Metanephros (tissue), 1 donor: ENCODE results near the gene TRAF1. TPM values are rescaled to one million over a fixed set of nuclear protein-coding genes. Genes with fewer than 3 reads are reported as not detected.

Experiments used
- total RNA-seq: library from RNA; depleted of rRNA; stranded (reverse); fragments of >200 nt; gene quantifications from one replicate; pipeline ENCODE4 v1.2.3, GENCODE V29; 2014

The TRAF1 gene, protein sequence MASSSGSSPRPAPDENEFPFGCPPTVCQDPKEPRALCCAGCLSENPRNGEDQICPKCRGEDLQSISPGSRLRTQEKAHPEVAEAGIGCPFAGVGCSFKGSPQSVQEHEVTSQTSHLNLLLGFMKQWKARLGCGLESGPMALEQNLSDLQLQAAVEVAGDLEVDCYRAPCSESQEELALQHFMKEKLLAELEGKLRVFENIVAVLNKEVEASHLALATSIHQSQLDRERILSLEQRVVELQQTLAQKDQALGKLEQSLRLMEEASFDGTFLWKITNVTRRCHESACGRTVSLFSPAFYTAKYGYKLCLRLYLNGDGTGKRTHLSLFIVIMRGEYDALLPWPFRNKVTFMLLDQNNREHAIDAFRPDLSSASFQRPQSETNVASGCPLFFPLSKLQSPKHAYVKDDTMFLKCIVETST
- 5.2 TPM for total RNA-seq

DNA sequence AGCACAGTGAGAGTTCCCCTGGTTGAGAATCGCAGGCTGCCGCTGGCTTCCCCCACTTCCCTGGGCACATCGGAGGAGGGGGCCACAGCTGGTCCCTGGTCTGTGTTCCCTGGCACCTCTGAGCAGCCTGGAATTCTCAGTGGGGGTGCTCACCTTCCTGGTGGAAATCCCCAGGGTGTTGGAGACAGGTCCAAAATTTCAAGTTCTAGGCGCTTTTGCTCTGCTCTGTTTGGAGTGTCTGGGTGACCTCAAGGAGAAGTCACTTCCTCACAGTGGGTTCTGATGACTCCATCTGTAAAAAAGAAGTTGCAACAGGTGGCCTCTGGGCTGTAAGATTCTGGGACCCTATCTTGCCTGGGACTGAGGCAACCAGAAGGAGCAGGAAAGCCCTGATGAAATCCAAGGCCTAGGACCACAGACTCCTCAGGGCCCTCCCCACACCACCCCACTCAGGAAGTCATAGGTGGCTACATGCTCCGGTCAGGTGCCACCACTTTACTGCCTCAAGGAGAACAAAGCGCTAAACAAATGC lies at the start of gene TRAF1:
TRAF1 (minus strand) TSS at position 400 of the 532 bp plus-strand sequence. CDS start 721 bp downstream, outside the sequence.

DNA sequence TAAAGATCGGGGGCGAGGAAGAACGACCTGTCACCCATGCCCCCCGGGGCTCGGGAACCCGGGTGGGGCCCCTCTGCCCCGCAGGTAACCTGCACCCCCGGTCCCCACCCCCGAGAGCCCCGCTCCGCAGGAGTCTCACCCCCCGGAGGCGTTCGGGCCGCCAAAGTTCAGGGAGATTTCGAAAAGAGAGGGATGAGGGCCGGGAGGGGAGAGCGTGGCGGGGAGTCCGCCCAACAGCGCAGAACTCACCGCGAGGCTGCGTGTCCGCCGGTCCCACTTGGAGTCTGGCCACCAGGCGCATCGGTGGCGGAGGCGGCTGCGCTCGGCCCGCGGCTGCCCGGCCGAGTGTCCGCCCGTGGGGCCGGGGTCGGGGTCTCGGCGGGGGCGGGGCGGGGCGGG lies 49.8 kb downstream of the TRAF1 start, which contains the start of gene PHF19:
PHF19 (minus strand) TSS at position 347 of the 399 bp plus-strand sequence. CDS start 2,447 bp downstream, outside the sequence.

Other genes with a start within 250 kb of the TRAF1 start
- gene MEGF9, start 212.3 kb downstream of the TRAF1 start, total RNA-seq = 14.0 TPM
- gene FBXW2, start 133.4 kb downstream of the TRAF1 start, total RNA-seq = 49.2 TPM
- gene PSMD5, start 83.9 kb downstream of the TRAF1 start, total RNA-seq = 20.4 TPM
- 22.4 TPM for gene PHF19, start 49.6 kb downstream of the TRAF1 start, total RNA-seq
- 9.8 TPM for gene C5, start 123.5 kb upstream of the TRAF1 start, total RNA-seq
- 20.8 TPM for gene CNTRL, start 148.2 kb upstream of the TRAF1 start, total RNA-seq